Measurements from ENCODE around the gene INSL3.

The INSL3 gene

DNA sequence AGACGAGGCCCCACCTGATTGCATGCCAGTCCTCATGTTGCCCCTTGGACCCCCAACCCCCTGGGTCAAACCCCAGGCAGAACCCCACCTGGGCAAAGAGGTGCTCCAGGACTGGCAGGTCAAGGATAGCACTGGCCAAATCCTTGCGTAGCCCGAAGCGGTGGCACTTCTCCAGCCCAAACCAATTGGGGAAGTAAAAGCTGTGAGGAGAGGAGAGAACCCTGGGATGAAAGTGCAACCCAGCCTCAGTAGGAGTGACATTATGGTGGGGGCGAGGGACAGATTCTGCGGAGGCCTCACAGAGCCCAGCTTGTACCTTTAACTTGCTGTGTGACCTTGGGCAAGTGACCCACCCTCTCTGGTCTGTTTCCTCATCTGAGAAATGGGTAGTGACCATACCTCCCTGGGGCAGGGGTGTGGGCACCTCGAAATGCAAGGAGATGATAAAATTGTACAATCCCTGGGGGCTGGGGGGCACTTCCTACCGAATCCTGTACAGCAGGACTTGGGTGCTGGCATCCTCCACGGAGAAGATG is 22.0 kb upstream of the INSL3 start:
- no peak overlapping the region for H3K27ac ChIP-seq
- TF ChIP-seq, protein P1, sequence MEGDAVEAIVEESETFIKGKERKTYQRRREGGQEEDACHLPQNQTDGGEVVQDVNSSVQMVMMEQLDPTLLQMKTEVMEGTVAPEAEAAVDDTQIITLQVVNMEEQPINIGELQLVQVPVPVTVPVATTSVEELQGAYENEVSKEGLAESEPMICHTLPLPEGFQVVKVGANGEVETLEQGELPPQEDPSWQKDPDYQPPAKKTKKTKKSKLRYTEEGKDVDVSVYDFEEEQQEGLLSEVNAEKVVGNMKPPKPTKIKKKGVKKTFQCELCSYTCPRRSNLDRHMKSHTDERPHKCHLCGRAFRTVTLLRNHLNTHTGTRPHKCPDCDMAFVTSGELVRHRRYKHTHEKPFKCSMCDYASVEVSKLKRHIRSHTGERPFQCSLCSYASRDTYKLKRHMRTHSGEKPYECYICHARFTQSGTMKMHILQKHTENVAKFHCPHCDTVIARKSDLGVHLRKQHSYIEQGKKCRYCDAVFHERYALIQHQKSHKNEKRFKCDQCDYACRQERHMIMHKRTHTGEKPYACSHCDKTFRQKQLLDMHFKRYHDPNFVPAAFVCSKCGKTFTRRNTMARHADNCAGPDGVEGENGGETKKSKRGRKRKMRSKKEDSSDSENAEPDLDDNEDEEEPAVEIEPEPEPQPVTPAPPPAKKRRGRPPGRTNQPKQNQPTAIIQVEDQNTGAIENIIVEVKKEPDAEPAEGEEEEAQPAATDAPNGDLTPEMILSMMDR (conservative IDR thresholded peaks at IDR 0.05): no peak
- TF ChIP-seq ZFX (IDR thresholded peaks at IDR 0.05): no peak

DNA sequence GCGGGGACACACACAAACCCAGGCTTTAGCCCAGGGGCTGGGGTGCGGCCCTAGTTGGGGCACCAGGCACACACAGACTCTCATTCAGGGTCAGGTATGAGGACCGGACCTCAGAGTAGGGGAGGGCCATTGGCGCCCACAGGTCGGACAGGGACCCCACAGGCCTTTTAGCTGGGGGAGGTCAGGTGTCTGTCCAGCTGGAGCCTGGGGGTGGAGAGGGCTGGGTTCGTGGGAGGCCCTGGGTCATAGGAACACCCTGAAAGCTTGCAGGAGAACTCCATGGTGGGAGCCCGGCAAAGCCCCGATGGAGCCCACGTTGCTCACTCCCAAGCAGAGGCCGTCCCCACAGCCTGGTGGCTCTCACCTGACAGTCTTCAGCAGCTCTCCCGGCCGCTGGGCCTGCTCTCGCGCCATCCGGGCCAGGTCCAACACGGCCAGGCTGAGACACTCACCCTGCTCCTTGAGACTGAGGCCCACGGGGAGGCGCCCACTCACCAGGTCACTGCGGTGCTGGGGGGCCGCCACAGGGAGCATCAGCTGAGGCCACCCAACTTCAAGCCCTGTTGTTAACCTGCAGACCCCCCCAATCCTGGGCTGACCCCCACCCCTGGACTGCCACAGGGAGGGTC is 21.5 kb upstream of the INSL3 start:
- H3K27ac ChIP-seq: peak overlapping the region; percentile 59
- no peak; the same call in 1 of the 2 replicates for TF ChIP-seq ZFX (IDR thresholded peaks at IDR 0.05)
- TF ChIP-seq, protein P1 (conservative IDR thresholded peaks at IDR 0.05): no peak

DNA sequence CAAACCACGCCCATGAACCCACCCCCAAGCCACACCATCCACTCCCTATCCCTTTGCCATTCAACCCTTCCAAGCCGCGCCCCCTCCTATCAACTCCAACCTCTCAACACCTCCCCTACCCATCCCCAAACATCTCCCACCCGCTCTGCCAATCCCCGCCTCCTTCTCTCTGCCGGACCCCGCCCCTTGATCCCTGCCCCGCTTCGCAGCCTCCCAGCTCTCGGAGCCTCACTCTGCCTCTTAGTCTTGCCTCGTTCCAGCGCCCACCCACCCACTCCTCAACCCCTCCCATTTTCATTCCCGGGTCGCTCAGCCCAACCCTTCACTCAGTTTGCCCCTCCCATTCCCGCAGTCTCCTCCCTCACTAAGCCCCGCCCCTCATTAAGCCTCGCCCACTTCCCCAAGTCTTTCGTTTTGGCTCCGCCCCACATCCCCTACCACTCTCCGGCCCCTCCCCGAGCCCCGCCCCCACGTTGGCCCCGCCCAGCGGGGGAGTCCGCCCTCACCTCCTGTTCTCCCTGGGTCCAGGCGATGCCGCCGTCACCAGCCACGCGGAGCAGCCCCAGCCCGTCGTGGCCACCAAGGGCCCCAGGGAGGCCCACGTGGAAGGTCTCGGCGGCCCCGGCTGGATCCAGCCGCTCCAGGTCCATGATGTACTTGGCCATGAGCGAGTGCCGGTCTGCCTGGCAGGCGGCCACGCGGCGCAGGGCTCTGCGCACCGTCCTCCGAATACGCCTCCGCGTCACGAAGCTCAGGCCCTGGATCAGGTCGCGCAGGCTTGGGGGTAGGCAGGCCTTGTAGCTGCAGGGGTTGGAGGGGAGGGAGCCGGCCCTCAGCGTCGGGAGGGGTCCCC is 20.7 kb upstream of the INSL3 start:
- TF ChIP-seq, protein P1 (conservative IDR thresholded peaks at IDR 0.05): no peak
- TF ChIP-seq ZFX (IDR thresholded peaks at IDR 0.05): peak; percentile 52; the same call in 1 of the 2 replicates
- peak overlapping the region; percentile 59 for H3K27ac ChIP-seq

DNA sequence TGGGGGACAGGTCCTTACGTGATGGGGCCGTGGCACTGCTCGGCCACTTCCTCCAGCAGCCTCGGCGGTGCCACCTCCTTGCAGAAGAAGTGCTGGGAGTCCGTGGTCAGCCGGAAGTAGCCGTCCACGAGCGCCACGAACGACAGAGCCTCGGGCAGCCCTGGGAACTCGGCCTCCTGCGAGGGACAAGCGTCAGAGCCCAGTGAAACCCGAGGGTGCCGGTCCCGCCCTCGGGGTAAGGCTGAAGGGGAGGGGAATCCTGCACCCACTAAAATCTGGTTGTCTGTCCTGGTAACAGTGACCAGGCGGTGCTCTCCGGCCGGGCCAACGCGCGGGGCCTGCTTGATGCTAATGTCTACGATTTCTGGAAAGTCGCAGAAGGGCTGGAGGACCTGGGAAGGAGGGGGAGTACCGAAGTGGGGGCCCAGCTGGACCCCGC is 20.1 kb upstream of the INSL3 start:
- no peak for TF ChIP-seq ZFX (IDR thresholded peaks at IDR 0.05)
- TF ChIP-seq, protein P1 (conservative IDR thresholded peaks at IDR 0.05): no peak
- no peak overlapping the region for H3K27ac ChIP-seq

DNA sequence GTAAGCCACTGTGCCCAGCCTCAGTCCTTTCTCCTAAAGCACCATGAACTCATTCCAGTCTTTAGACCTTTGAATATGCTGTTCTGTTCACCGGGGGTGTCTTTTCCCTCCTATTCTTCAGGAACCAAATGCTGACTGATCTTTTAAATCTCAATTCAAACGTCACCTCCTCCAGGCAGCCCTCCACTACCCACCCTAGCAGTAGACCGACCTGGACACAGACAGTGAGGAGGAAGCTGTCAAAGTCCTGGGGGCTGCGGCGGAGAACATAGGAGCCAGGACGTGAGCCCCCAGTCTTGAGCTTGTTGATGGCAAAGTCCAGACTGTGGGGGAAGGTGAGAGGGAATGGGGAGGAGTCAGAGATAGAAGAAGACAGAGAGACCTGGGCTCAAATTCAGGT is 18.7 kb upstream of the INSL3 start:
- TF ChIP-seq, protein P1 (conservative IDR thresholded peaks at IDR 0.05): no peak
- TF ChIP-seq ZFX (IDR thresholded peaks at IDR 0.05): no peak
- H3K27ac ChIP-seq: no peak overlapping the region

DNA sequence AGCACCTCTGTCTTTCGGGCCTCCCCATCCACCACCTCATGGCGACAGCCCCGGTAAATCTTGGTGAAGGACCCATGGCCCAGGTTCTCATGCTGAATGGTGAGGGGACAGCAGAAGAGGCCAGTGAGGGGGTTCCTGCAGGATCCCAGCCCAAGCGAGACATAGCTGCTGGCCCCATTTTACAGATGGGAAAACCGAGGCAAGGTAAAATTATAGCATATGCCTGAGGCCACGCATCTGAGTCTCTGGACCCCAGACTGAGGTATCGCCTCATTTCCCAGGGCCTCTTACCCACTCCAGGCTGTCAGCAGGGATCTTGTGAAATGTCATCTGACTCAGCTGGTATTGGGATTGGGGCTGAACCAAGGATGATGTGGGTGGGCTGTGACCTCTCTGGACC is 16.7 kb upstream of the INSL3 start:
- TF ChIP-seq ZFX (IDR thresholded peaks at IDR 0.05): no peak
- TF ChIP-seq, protein P1 (conservative IDR thresholded peaks at IDR 0.05): no peak
- no peak overlapping the region for H3K27ac ChIP-seq

DNA sequence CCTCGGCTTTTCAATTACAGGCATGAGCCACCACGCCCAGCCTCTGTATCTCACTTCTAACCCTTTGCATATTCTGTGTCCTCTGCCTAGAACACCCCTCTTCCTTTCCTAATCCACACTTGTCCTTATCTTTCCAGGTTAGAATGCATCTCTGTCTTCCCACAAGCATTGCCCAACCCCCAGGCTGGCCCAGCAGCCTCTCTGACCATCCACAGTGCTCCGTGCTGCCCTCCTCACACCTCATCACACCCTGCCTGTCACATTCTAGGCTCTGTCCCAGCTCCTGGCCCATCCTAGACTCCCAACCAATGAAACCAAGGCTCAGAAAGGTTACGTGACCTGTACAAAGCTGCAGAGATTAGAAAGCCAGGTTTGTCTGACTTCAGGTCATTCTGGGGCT is 15.2 kb upstream of the INSL3 start:
- H3K27ac ChIP-seq: no peak overlapping the region
- no peak for TF ChIP-seq ZFX (IDR thresholded peaks at IDR 0.05)
- TF ChIP-seq, protein P1 (conservative IDR thresholded peaks at IDR 0.05): no peak

Data from C4-2B (cell line).